ENCODE measurements around the gene PAPPA.

DNA sequence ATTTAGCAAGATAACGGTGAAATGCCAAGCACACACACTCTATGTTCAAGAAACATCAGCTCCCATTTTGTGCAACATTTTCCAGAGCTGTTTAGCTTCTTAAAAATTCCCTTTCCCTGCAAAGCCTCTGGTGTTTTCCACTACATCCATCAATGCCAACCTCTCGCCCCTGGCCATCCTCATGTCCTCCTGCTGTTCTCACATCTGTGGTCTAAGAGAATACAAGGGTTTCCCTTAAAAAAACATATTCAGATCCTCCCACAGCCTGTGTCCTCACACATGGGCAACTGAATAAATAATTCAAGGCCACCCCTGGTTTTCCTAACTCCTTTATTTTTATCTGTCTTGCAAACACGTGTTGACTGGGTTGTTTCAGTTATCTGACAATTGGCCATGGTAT lies 70.3 kb downstream of the PAPPA start:
- TF ChIP-seq, protein P1, sequence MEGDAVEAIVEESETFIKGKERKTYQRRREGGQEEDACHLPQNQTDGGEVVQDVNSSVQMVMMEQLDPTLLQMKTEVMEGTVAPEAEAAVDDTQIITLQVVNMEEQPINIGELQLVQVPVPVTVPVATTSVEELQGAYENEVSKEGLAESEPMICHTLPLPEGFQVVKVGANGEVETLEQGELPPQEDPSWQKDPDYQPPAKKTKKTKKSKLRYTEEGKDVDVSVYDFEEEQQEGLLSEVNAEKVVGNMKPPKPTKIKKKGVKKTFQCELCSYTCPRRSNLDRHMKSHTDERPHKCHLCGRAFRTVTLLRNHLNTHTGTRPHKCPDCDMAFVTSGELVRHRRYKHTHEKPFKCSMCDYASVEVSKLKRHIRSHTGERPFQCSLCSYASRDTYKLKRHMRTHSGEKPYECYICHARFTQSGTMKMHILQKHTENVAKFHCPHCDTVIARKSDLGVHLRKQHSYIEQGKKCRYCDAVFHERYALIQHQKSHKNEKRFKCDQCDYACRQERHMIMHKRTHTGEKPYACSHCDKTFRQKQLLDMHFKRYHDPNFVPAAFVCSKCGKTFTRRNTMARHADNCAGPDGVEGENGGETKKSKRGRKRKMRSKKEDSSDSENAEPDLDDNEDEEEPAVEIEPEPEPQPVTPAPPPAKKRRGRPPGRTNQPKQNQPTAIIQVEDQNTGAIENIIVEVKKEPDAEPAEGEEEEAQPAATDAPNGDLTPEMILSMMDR (IDR thresholded peaks at IDR 0.05; ENCODE audit: insufficient read depth, low read depth, low read length), result no peak
- no peak for TF ChIP-seq EZH2 (IDR thresholded peaks at IDR 0.05; ENCODE audit: insufficient read depth, low read length)
